B cell (primary cell): Measurements from ENCODE around the gene SYTL1.

Experiments used
- CTCF ChIP-seq: fragments of 200-600 bp; IDR thresholded peaks from one replicate; pipeline ENCODE4 v1.8.0; 2022; ENCODE audit warnings: antibody characterized with exemption, mild to moderate bottlenecking
- EZH2 ChIP-seq: IDR thresholded peaks from 2 replicates; pipeline ENCODE4 v1.6.1; 2012; ENCODE audit warnings: borderline replicate concordance, low read depth, mild to moderate bottlenecking, moderate library complexity, low read length; ENCODE audit not compliant: insufficient read depth, poor library complexity, severe bottlenecking

- TF ChIP-seq CTCF (no peak), EZH2 (no peak)
These were observed 25.0 kb upstream of the SYTL1 start for GRCh38 chr1:27316860-27317259.
